Smooth muscle cell (in vitro differentiated cells): Measurements from ENCODE around the gene AK1. TPM values are rescaled to one million over a fixed set of nuclear protein-coding genes. Genes with fewer than 3 reads are reported as not detected.
"Not testable (repeated sequence)": the region's sequence is repeated elsewhere in the genome, so short reads cannot be mapped to it uniquely, and the experiment has no call there.

Experiments
- DNase-seq: peaks from one replicate; lab custom pipeline; 2025; ENCODE audit not compliant: unreplicated experiment; lab: John Stamatoyannopoulos, UW
- H2AFZ ChIP-seq: fragments of 200-600 bp; sonication (generic); 2 replicates; pipeline ENCODE4 v1.6.0; 2016; ENCODE audit warnings: antibody characterized with exemption, low read depth, mild to moderate bottlenecking
- H3F3A ChIP-seq: fragments of 200-600 bp; sonication (generic); 2 replicates; pipeline ENCODE4 v1.6.0; 2017; ENCODE audit warnings: antibody characterized with exemption, low read depth
- H3K27ac ChIP-seq: fragments of 200-600 bp; sonication (generic); 2 replicates; pipeline ENCODE4 v1.5.1; 2016; ENCODE audit warnings: low read depth, mild to moderate bottlenecking
- H3K27me3 ChIP-seq: fragments of 200-600 bp; sonication (generic); 2 replicates; pipeline ENCODE4 v1.6.1; 2016; ENCODE audit warnings: low read depth, mild to moderate bottlenecking
- H3K36me3 ChIP-seq: fragments of 200-600 bp; sonication (generic); 2 replicates; pipeline ENCODE4 v1.5.1; 2016; ENCODE audit warnings: low read depth
- H3K4me1 ChIP-seq: fragments of 200-600 bp; sonication (generic); 2 replicates; pipeline ENCODE4 v1.5.1; 2016; ENCODE audit warnings: low read depth
- H3K4me2 ChIP-seq: fragments of 200-600 bp; sonication (generic); 2 replicates; pipeline ENCODE4 v1.6.0; 2016; ENCODE audit warnings: mild to moderate bottlenecking
- H3K4me3 ChIP-seq: fragments of 200-600 bp; sonication (generic); 2 replicates; pipeline ENCODE4 v1.5.1; 2016; ENCODE audit warnings: mild to moderate bottlenecking
- H3K79me2 ChIP-seq: fragments of 200-600 bp; sonication (generic); 2 replicates; pipeline ENCODE4 v1.6.0; 2016; ENCODE audit warnings: low read depth, mild to moderate bottlenecking
- H3K9ac ChIP-seq: fragments of 200-600 bp; sonication (generic); 2 replicates; pipeline ENCODE4 v1.6.0; 2016; ENCODE audit warnings: low read depth
- H3K9me3 ChIP-seq: fragments of 200-600 bp; sonication (generic); replicated peaks from 2 replicates; pipeline ENCODE4 v1.5.1; 2016; ENCODE audit warnings: low read depth
- H4K20me1 ChIP-seq: fragments of 200-600 bp; sonication (generic); 2 replicates; pipeline ENCODE4 v1.6.0; 2016; ENCODE audit warnings: low read depth
- WGBS: methylation state at CpG from one replicate; pipeline ENCODE4 v1.1.7; 2016; ENCODE audit warnings: low lambda C conversion rate; 5-methylcytosine and 5-hydroxymethylcytosine counted together
- polyA plus RNA-seq: library from polyadenylated mRNA; unstranded; fragments of >200 nt; fragmentation: Nextera tagmentation; extraction: Ambion mirVana; gene quantifications from 2 replicates; pipeline ENCODE4 v1.2.1, GENCODE V29; 2016
- total RNA-seq: library from RNA; depleted of rRNA; stranded (reverse); fragments of >200 nt; gene quantifications from 2 replicates; pipeline ENCODE4 v1.2.3, GENCODE V29; 2014
- TF ChIP-seq, protein P1 (sequence below): fragments of 200-600 bp; sonication (generic); IDR thresholded peaks from 2 replicates; pipeline ENCODE4 v1.5.1; 2017; ENCODE audit warnings: borderline replicate concordance, mild to moderate bottlenecking, antibody characterized with exemption; ENCODE audit not compliant: insufficient read depth, poor library complexity, severe bottlenecking

AK1 gene
- total and polyA plus RNA-seq, 2 experiments from 2014 or later, result 52.4 to 97.8 TPM

DNA sequence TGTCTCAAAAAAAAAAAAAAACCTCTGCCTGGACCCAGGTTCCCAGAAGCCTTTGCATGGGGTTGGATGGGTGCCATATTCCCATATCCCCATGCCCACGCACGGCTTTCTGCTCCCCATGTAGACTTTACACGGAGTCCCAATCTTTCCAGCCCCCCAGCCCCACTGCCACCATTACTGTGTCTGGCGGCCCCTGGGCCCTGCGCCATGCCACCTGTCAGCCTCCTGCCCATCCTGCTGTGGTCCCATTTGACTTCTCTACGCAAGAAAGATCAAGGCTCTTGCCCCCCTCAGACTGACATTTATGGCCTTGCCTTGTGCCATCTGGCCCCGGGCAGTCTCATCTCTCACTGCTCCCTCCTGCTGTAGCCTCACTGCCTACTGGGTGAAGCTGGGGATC lies 6.5 kb upstream of the AK1 start:
- no peak overlapping the region for H3K4me3 ChIP-seq
- H3F3A ChIP-seq, result no peaks in the 10 kb centered on the region
- no peaks in the 10 kb centered on the region for H3K36me3 ChIP-seq
- no peak overlapping the region for H2AFZ ChIP-seq
- H3K9ac ChIP-seq, result no peak overlapping the region
- TF ChIP-seq, protein P1, sequence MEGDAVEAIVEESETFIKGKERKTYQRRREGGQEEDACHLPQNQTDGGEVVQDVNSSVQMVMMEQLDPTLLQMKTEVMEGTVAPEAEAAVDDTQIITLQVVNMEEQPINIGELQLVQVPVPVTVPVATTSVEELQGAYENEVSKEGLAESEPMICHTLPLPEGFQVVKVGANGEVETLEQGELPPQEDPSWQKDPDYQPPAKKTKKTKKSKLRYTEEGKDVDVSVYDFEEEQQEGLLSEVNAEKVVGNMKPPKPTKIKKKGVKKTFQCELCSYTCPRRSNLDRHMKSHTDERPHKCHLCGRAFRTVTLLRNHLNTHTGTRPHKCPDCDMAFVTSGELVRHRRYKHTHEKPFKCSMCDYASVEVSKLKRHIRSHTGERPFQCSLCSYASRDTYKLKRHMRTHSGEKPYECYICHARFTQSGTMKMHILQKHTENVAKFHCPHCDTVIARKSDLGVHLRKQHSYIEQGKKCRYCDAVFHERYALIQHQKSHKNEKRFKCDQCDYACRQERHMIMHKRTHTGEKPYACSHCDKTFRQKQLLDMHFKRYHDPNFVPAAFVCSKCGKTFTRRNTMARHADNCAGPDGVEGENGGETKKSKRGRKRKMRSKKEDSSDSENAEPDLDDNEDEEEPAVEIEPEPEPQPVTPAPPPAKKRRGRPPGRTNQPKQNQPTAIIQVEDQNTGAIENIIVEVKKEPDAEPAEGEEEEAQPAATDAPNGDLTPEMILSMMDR, result no peak
- no peak for DNase-seq
- no peaks in the 10 kb centered on the region for H4K20me1 ChIP-seq
- H3K9me3 ChIP-seq, result no peaks in the 10 kb centered on the region
- H3K4me2 ChIP-seq, result no peak overlapping the region
- WGBS, result 94% methylated on average over 7 of the region's 7 CpGs
- no peaks in the 10 kb centered on the region for H3K79me2 ChIP-seq
- H3K27ac ChIP-seq, result no peak overlapping the region
- H3K4me1 ChIP-seq, result no peaks in the 10 kb centered on the region
- H3K27me3 ChIP-seq, result no peaks in the 10 kb centered on the region

DNA sequence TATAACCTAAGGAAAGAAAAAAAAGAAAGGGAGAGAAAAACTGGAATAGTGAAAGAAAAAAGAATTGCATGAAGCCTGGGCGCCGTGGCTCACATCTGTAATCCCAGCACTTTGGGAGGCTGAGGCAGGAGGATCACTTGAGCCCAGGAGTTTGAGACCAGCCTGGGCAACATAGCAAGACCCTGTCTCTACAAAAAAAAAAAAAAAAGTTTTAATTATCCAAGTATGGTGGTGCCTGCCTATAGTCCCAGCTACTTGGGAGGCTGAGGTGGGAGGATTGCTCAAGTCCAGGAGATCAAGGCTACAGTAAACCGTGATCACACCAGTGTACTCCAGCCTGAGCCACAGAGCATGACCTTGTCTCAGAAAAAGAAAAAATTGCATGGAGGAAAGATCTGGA lies 4.2 kb upstream of the AK1 start:
- not testable (repeated sequence) for H3K9me3 ChIP-seq, H3F3A ChIP-seq, H3K79me2 ChIP-seq, H4K20me1 ChIP-seq, H3K27me3 ChIP-seq, DNase-seq, H2AFZ ChIP-seq, H3K36me3 ChIP-seq, H3K9ac ChIP-seq, H3K4me3 ChIP-seq, H3K4me1 ChIP-seq, H3K4me2 ChIP-seq, H3K27ac ChIP-seq
- WGBS, result 92% methylated on average over 3 of the region's 3 CpGs

DNA sequence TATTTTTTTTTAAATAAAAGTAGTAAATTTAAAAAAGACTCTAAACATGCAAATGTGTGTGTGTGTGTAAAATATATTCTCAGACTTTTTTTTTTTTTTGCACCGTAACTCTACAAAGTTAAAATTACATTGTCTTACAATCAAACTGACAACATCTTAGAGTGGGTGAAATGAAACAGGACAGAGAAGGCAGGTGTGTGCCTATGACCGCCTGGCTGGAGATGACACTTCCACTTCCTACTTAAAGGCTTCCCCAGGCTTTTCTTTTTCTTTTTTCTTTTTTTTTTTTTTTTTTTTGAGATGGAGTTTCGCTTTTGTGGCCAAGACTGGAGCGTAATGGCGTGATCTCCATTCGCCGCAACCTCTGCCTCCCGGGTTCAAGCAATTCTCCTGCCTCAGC lies 2.7 kb upstream of the AK1 start:
- H3K4me3 ChIP-seq, result no peak overlapping the region
- no peaks in the 10 kb centered on the region for H3F3A ChIP-seq
- H3K4me1 ChIP-seq, result peaks cover 5% of the 10 kb centered on the region
- no peak for DNase-seq
- H3K4me2 ChIP-seq, result no peak overlapping the region
- H3K36me3 ChIP-seq, result no peaks in the 10 kb centered on the region
- H3K9ac ChIP-seq, result no peak overlapping the region
- no peaks in the 10 kb centered on the region for H3K79me2 ChIP-seq
- 82% methylated on average over 8 of the region's 8 CpGs for WGBS
- no peaks in the 10 kb centered on the region for H4K20me1 ChIP-seq
- no peaks in the 10 kb centered on the region for H3K9me3 ChIP-seq
- no peaks in the 10 kb centered on the region for H3K27me3 ChIP-seq
- no peak overlapping the region for H3K27ac ChIP-seq
- H2AFZ ChIP-seq, result no peak overlapping the region
- TF ChIP-seq, protein P1, result no peak

DNA sequence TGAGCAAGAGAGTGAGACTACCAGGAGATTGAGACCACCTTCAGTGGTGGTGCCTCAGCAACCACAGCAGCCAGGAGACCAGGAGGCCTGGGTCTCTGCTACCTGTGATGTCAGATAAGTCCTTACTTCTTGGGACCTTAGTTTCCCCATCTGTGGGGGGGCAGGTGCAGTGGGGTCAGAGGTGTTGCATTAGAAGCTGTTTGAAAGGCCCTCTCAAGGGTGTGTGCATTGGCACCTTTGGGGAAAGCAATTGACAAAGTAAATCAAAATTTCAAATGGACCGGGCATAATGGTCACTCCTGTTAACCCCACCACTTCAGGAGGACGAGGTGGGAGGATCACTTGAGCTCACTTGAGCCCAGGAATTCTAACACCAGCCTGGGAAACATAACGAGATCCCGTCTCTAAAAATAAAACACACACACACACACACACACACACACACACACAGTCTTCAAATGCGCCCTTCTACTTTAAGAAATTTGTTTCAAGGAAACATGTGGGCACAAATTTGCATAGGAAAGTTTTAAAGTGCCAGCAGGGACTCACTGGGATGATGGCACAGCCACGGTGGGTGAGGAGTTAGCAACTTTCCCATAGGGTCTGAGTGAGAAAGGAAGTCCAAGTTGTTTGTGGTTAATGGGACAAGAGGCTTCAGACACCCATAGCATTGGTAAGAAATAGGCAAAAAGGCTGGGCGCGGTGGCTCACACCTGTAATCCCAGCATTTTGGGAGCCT lies 1.3 kb upstream of the AK1 start:
- H3K27ac ChIP-seq, result no peak overlapping the region
- no peaks in the 10 kb centered on the region for H3K36me3 ChIP-seq
- H3K9ac ChIP-seq, result no peak overlapping the region
- H3K4me2 ChIP-seq, result no peak overlapping the region
- H3K4me1 ChIP-seq, result peaks cover 5% of the 10 kb centered on the region
- H3K9me3 ChIP-seq, result no peaks in the 10 kb centered on the region
- no peak overlapping the region for H2AFZ ChIP-seq
- DNase-seq, result no peak
- WGBS, result 81% methylated on average over 8 of the region's 8 CpGs
- H3K27me3 ChIP-seq, result no peaks in the 10 kb centered on the region
- no peaks in the 10 kb centered on the region for H3F3A ChIP-seq
- no peaks in the 10 kb centered on the region for H4K20me1 ChIP-seq
- no peak overlapping the region for H3K4me3 ChIP-seq
- H3K79me2 ChIP-seq, result no peaks in the 10 kb centered on the region
- TF ChIP-seq, protein P1, result no peak
